Tibial artery (tissue), 4 donors: ENCODE results near the gene KRTAP2-3.

Experiments used
- DNase-seq, 2 donors: peaks; one replicate each; pipeline ENCODE4 v3.0.0-alpha.2; 2019
- H3K27ac ChIP-seq, 2 donors: fragments of 200-600 bp; sonication (generic) in 1 of 2; 1 replicate in 1 of 2; 2 replicates in 1 of 2; pipeline ENCODE4 v1.5.1; 2018 to 2019; ENCODE audit warnings: mild to moderate bottlenecking in 1 of 2
- H3K27me3 ChIP-seq, 2 donors: fragments of 200-600 bp; sonication (generic) in 1 of 2; one replicate each; pipeline versions ENCODE4 v1.5.1 to v1.6.0; 2016 to 2019
- H3K36me3 ChIP-seq, 3 donors: fragments of 200-600 bp; sonication (generic) in 2 of 3; one replicate each; pipeline ENCODE4 v1.5.1; 2016 to 2019; ENCODE audit warnings: mild to moderate bottlenecking in 2 of 3
- H3K4me1 ChIP-seq, 4 donors: fragments of 200-600 bp; sonication (generic) in 2 of 4; 1 replicate in 3 of 4; 2 replicates in 1 of 4; pipeline ENCODE4 v1.5.1; 2016 to 2019
- H3K4me3 ChIP-seq, 2 donors: fragments of 200-600 bp; sonication (generic) in 1 of 2; 1 replicate in 1 of 2; 2 replicates in 1 of 2; pipeline ENCODE4 v1.5.1; 2018 to 2019; ENCODE audit warnings: mild to moderate bottlenecking in 2 of 2
- H3K9me3 ChIP-seq, 3 donors: fragments of 200-600 bp; sonication (generic) in 1 of 3; one replicate each; pipeline ENCODE4 v1.5.1; 2016 to 2019
- CTCF ChIP-seq, 2 experiments: fragments of 200-600 bp in 1 of 2; fragments of 450-650 bp in 1 of 2; IDR thresholded peaks; one replicate each; pipeline ENCODE4 v1.5.1; 2017 to 2019; ENCODE audit warnings: antibody characterized with exemption in 2 of 2, mild to moderate bottlenecking in 1 of 2, moderate library complexity in 1 of 2
- intact Hi-C: fragments of 100-400 bp; cut with DNase I; formaldehyde crosslinking; loops from one replicate; pipeline ENCODE4 v1.15.0; 2023; ENCODE audit warnings: low total_unique reads

Gene KRTAP2-3

GRCh38 chr17:41018541-41018940, 41.4 kb downstream of the KRTAP2-3 start:
- H3K27ac ChIP-seq, result no peak overlapping the region
- no peaks in the 10 kb centered on the region for H3K27me3 ChIP-seq
- no peaks in the 10 kb centered on the region for H3K4me1 ChIP-seq
- TF ChIP-seq CTCF (IDR thresholded peaks at IDR 0.05), result no peak
- no peak for DNase-seq
- H3K36me3 ChIP-seq, result no peaks in the 10 kb centered on the region
- H3K9me3 ChIP-seq, result no peaks in the 10 kb centered on the region
- H3K4me3 ChIP-seq, result no peak overlapping the region
- intact Hi-C loops, result no loop called here

- Histone ChIP-seq H3K27ac (no peak overlapping the region), H3K4me1 (no peaks in the 10 kb centered on the region), H3K4me3 (no peak overlapping the region), H3K27me3 (no peaks in the 10 kb centered on the region), H3K36me3 (no peaks in the 10 kb centered on the region), H3K9me3 (no peaks in the 10 kb centered on the region)
- no peak for TF ChIP-seq CTCF (IDR thresholded peaks at IDR 0.05)
- no peak for DNase-seq
- intact Hi-C loops, result no loop called here
Observed at GRCh38 chr17:41016578-41017215, 43.2 kb downstream of the KRTAP2-3 start.

GRCh38 chr17:41015454-41015853, 44.5 kb downstream of the KRTAP2-3 start:
- H3K4me3 ChIP-seq, result no peak overlapping the region

GRCh38 chr17:41013606-41014005, 46.3 kb downstream of the KRTAP2-3 start:
- no peak for TF ChIP-seq CTCF (IDR thresholded peaks at IDR 0.05)
- H3K27me3 ChIP-seq, result no peaks in the 10 kb centered on the region
- H3K36me3 ChIP-seq, result no peaks in the 10 kb centered on the region
- H3K9me3 ChIP-seq, result no peaks in the 10 kb centered on the region
- no peak overlapping the region for H3K27ac ChIP-seq
- no peak overlapping the region for H3K4me3 ChIP-seq
- H3K4me1 ChIP-seq, result no peaks in the 10 kb centered on the region
- intact Hi-C loops, result no loop called here
- peak in 1 of 2 donors; percentile 31 for DNase-seq

More at GRCh38 chr17:41015454-41015853, 44.5 kb downstream of the KRTAP2-3 start:
- Histone ChIP-seq H3K27me3 (no peaks in the 10 kb centered on the region), H3K36me3 (no peaks in the 10 kb centered on the region), H3K27ac (no peak overlapping the region), H3K9me3 (no peaks in the 10 kb centered on the region), H3K4me1 (no peaks in the 10 kb centered on the region)
- intact Hi-C loops, result no loop called here
- DNase-seq, result no peak
- TF ChIP-seq CTCF (IDR thresholded peaks at IDR 0.05), result no peak

- H3K27me3 ChIP-seq, result no peaks in the 10 kb centered on the region
- H3K27ac ChIP-seq, result no peak overlapping the region
- no peak overlapping the region for H3K4me3 ChIP-seq
- no peaks in the 10 kb centered on the region for H3K4me1 ChIP-seq
- intact Hi-C loops, result no loop called here
- no peaks in the 10 kb centered on the region for H3K9me3 ChIP-seq
- no peak for DNase-seq
- no peak for TF ChIP-seq CTCF (IDR thresholded peaks at IDR 0.05)
- no peaks in the 10 kb centered on the region for H3K36me3 ChIP-seq
Observed at GRCh38 chr17:41013181-41013580, 46.7 kb downstream of the KRTAP2-3 start.
